ENCODE results near the gene PRKN.

GRCh38 chr6:162730502-162730901, 2.9 kb upstream of the PRKN start:
- TF ChIP-seq CTCF (IDR thresholded peaks at IDR 0.05; ENCODE audit: low read length): no peak
- TF ChIP-seq EZH2 (IDR thresholded peaks at IDR 0.05; ENCODE audit: borderline replicate concordance, low read length): no peak

All from OCI-LY1 (cell line).